ENCODE results near the gene PLS1. TPM values are rescaled to one million over a fixed set of nuclear protein-coding genes. Genes with fewer than 3 reads are reported as not detected.
"Not testable (repeated sequence)": the region's sequence is repeated elsewhere in the genome, so short reads cannot be mapped to it uniquely, and the experiment has no call there.

The PLS1 gene
- total RNA-seq, 1 donor from 2014 or later: 2.4 TPM

DNA sequence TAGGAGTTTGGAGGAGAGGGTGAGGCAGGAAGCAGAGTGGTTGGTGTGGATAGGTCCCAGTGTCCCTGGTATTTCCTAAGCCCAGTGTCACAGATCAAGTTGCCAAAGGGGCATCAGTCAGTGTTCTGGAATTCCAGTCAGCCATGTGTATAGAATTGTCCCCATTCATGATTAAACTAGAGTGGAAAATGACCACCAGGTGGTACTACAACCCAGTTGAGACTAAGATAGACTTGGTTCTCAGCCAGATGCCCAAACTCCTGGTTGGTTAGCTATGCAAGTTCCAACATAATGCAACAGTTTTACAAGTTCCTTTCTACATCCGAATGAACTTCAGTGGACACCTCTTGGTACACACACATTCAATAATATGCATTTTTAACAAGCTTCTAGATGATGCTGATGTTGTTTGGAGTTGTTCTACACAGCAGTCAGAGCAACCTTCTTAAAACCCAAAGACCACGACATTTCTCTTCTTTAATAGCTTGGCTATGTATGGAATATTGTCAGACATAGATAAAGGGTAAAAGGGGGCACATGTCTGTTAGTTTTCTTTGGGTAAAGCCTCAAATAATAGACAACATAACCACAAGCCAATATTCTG is 9.3 kb upstream of the PLS1 start:
- DNase-seq (ENCODE audit: low spot score): no peak
- H3K27ac Mint-ChIP-seq (ENCODE audit: unreplicated experiment): no peak overlapping the region

DNA sequence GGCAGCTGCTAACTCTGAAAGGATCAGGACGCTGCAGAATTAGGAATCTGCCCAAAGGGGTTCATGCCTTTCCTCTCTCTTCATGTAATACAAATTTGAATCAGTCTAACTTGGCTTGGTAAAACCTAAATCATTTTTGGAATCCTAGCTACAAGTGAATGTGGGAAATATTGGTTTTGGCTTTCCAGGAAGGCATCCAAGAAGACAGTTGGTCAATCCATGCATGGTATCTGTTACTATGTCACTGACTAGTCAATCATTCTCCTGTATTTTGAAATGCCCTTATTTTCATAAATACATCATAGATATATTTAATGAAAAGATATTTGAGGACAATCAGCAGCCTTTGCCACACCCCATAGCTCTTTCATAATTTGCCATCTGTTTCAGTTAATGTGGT is 7.5 kb upstream of the PLS1 start:
- Mint-ChIP-seq H3K4me1 (ENCODE audit: low read depth) (peaks cover 6% of the 10 kb centered on the region), H3K27ac (ENCODE audit: unreplicated experiment) (no peak overlapping the region), H3K27me3 (ENCODE audit: low read depth) (peaks cover 3% of the 10 kb centered on the region), H3K9me3 (ENCODE audit: low read depth) (no peaks in the 10 kb centered on the region), H3K36me3 (ENCODE audit: low read depth) (no peaks in the 10 kb centered on the region), H3K4me3 (ENCODE audit: unreplicated experiment) (no peak overlapping the region)
- TF ChIP-seq, protein P1, sequence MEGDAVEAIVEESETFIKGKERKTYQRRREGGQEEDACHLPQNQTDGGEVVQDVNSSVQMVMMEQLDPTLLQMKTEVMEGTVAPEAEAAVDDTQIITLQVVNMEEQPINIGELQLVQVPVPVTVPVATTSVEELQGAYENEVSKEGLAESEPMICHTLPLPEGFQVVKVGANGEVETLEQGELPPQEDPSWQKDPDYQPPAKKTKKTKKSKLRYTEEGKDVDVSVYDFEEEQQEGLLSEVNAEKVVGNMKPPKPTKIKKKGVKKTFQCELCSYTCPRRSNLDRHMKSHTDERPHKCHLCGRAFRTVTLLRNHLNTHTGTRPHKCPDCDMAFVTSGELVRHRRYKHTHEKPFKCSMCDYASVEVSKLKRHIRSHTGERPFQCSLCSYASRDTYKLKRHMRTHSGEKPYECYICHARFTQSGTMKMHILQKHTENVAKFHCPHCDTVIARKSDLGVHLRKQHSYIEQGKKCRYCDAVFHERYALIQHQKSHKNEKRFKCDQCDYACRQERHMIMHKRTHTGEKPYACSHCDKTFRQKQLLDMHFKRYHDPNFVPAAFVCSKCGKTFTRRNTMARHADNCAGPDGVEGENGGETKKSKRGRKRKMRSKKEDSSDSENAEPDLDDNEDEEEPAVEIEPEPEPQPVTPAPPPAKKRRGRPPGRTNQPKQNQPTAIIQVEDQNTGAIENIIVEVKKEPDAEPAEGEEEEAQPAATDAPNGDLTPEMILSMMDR (IDR thresholded peaks at IDR 0.05): no peak
- DNase-seq (ENCODE audit: low spot score): no peak

More for the DNA sequence above, 9.3 kb upstream of the PLS1 start:
- peaks cover 6% of the 10 kb centered on the region for H3K4me1 Mint-ChIP-seq (ENCODE audit: low read depth)
- no peaks in the 10 kb centered on the region for H3K36me3 Mint-ChIP-seq (ENCODE audit: low read depth)
- peaks cover 7% of the 10 kb centered on the region for H3K27me3 Mint-ChIP-seq (ENCODE audit: low read depth)
- H3K9me3 Mint-ChIP-seq (ENCODE audit: low read depth): no peaks in the 10 kb centered on the region
- TF ChIP-seq, protein P1 (IDR thresholded peaks at IDR 0.05): peak; percentile 89
- H3K4me3 Mint-ChIP-seq (ENCODE audit: unreplicated experiment): no peak overlapping the region

DNA sequence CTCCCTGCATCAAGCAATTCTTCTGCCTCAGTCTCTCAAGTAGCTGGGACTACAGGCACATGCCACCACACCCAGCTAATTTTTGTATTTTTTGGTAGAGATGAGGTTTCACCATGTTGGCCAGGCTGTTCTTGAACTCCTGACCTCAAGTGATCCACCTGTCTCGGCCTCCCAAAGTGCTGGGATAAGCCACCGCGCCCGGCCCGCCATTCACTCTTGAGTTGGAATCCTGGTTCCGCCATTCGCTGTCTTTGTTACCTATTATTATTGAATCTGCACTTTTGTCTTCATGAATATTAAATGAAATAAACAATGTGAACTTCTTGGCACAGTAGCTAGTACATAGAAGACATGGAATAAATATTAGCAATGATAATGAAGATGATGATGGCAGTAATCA is 3.9 kb upstream of the PLS1 start:
- H3K4me1 Mint-ChIP-seq (ENCODE audit: low read depth): peaks cover 20% of the 10 kb centered on the region
- H3K4me3 Mint-ChIP-seq (ENCODE audit: unreplicated experiment); H3K27ac Mint-ChIP-seq (ENCODE audit: unreplicated experiment); H3K27me3 Mint-ChIP-seq (ENCODE audit: low read depth); H3K9me3 Mint-ChIP-seq (ENCODE audit: low read depth); H3K36me3 Mint-ChIP-seq (ENCODE audit: low read depth); DNase-seq (ENCODE audit: low spot score): not testable (repeated sequence)

DNA sequence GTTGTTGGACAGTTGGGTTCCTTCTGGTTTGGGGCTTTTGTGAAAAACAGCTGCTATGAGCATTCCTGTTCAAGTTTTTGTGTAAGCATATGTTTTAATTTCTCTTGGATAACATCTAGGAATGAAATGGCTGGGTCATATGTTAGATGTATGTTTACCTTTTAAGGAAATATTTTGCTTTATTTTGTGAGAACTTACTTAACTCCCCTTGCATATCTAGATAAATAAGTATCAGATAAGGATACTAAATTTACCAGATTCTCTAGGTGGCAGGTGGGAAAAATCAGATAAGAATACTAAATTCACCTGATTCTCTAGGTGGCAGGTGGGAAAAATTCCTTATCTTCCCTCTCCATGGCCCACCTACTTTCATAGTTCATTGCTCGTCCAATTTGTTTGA is 1.1 kb upstream of the PLS1 start:
- peaks cover 20% of the 10 kb centered on the region for H3K4me1 Mint-ChIP-seq (ENCODE audit: low read depth)
- peak overlapping the region; percentile 90 for H3K27ac Mint-ChIP-seq (ENCODE audit: unreplicated experiment)
- no peaks in the 10 kb centered on the region for H3K36me3 Mint-ChIP-seq (ENCODE audit: low read depth)
- peaks cover 2% of the 10 kb centered on the region for H3K27me3 Mint-ChIP-seq (ENCODE audit: low read depth)
- TF ChIP-seq, protein P1 (IDR thresholded peaks at IDR 0.05): no peak
- DNase-seq (ENCODE audit: low spot score): no peak
- peak overlapping the region; percentile 94 for H3K4me3 Mint-ChIP-seq (ENCODE audit: unreplicated experiment)
- no peaks in the 10 kb centered on the region for H3K9me3 Mint-ChIP-seq (ENCODE audit: low read depth)

DNA sequence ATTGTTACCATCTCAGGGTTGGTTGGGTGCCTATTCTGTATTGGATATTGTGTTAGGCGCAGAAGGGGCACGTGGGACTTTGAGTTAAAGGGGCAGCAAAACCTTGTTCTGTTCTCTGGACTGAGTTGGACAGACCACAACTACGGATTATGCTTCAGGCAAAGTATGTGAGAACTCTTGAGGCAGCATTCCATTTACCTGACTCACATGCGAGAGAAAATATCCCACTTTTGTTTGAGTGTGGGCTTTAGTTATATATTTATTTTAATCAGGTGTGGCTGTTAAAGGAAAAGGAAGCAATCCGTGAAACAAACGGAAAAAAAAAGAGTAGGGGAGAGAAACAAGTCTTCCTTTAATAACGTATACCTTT is 627 bp upstream of the PLS1 start:
- peaks cover 2% of the 10 kb centered on the region for H3K27me3 Mint-ChIP-seq (ENCODE audit: low read depth)
- no peak for DNase-seq (ENCODE audit: low spot score)
- TF ChIP-seq, protein P1 (IDR thresholded peaks at IDR 0.05): no peak
- H3K27ac Mint-ChIP-seq (ENCODE audit: unreplicated experiment): peak overlapping the region; percentile 90
- no peaks in the 10 kb centered on the region for H3K9me3 Mint-ChIP-seq (ENCODE audit: low read depth)
- H3K36me3 Mint-ChIP-seq (ENCODE audit: low read depth): no peaks in the 10 kb centered on the region
- H3K4me1 Mint-ChIP-seq (ENCODE audit: low read depth): peaks cover 20% of the 10 kb centered on the region
- peak overlapping the region; percentile 94 for H3K4me3 Mint-ChIP-seq (ENCODE audit: unreplicated experiment)

DNA sequence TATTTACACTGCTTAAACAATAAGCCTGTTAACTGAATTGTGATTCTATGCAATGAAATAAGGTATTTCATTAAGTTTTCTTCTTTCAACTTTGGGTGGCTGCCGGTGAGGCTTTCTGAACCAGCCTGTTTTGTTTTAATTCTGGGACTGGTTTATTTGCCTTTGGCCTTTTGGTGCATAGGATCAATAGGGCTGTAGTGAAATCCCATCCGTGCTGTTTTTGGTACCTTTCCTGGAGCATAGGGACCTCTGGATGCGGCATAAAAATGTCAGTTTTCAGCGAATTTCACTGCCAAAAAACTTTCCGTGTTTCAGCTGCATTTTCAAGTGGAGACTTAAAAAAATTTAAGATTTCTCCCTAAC is 514 bp downstream of the PLS1 start:
- TF ChIP-seq, protein P1 (IDR thresholded peaks at IDR 0.05): no peak
- H3K4me3 Mint-ChIP-seq (ENCODE audit: unreplicated experiment): peak overlapping the region; percentile 94
- H3K36me3 Mint-ChIP-seq (ENCODE audit: low read depth): no peaks in the 10 kb centered on the region
- peaks cover 20% of the 10 kb centered on the region for H3K4me1 Mint-ChIP-seq (ENCODE audit: low read depth)
- no peaks in the 10 kb centered on the region for H3K9me3 Mint-ChIP-seq (ENCODE audit: low read depth)
- H3K27ac Mint-ChIP-seq (ENCODE audit: unreplicated experiment): peak overlapping the region; percentile 45
- DNase-seq (ENCODE audit: low spot score): no peak
- peaks cover 2% of the 10 kb centered on the region for H3K27me3 Mint-ChIP-seq (ENCODE audit: low read depth)

Measured in chondrocyte (in vitro differentiated cells).